Caco-2 (cell line): Measurements from ENCODE around the gene AKAP7. TPM values are rescaled to one million over a fixed set of nuclear protein-coding genes. Genes with fewer than 3 reads are reported as not detected.
A peak's percentile ranks its signal among the peaks of the same experiment; 100 is the strongest.

ENCODE experiments used
- BruUV-seq: library from RNA; stranded (reverse); fragments of 400-500 nt; replicated peaks from 2 replicates; lab custom pipeline; 2021; lab: Mats Ljungman, UMichigan
- CTCF ChIA-PET: fragments of 300-600 bp; sonication (Branson Sonifier 250); formaldehyde crosslinking; loops from one replicate; lab custom pipeline; 2022; ENCODE audit warnings: antibody characterized with exemption; lab: Charles Lee
- POLR2A ChIA-PET: fragments of 300-600 bp; sonication (Branson Sonifier 250); formaldehyde crosslinking; loops from one replicate; lab custom pipeline; 2022; ENCODE audit warnings: antibody characterized with exemption; lab: Charles Lee
- DNase-seq, 2 experiments: peaks; one replicate each; pipeline versions ENCODE4 v3.0.0 to v3.0.0-alpha.2; 2020 to 2022
- H3K27me3 ChIP-seq: replicated peaks from 2 replicates; pipeline ENCODE4 v1.6.0; 2011; ENCODE audit warnings: low read length; ENCODE audit not compliant: control insufficient read depth, insufficient read depth
- H3K36me3 ChIP-seq: 2 replicates; pipeline ENCODE4 v1.5.1; 2011; ENCODE audit warnings: low read length; ENCODE audit not compliant: control insufficient read depth, insufficient read depth
- H3K4me1 ChIP-seq: fragments of 250-450 bp; sonication (Bioruptor Pico); 2 replicates; pipeline ENCODE4 v1.5.1; 2020; ENCODE audit warnings: mild to moderate bottlenecking
- H3K4me3 ChIP-seq: 2 replicates; pipeline ENCODE4 v1.5.1; 2011; ENCODE audit warnings: low read depth, mild to moderate bottlenecking, control low read depth, low read length
- H3K9me3 ChIP-seq: fragments of 250-450 bp; sonication (Bioruptor Pico); 2 replicates; pipeline ENCODE4 v1.5.1; 2020; ENCODE audit warnings: mild to moderate bottlenecking, moderate library complexity
- H3K27ac Mint-ChIP-seq: one replicate; pipeline ENCODE4 v1.8.0; 2022; ENCODE audit warnings: mixed read lengths; ENCODE audit not compliant: unreplicated experiment
- H3K27me3 Mint-ChIP-seq: one replicate; pipeline ENCODE4 v1.8.0; 2022; ENCODE audit warnings: mixed read lengths; ENCODE audit not compliant: insufficient read depth, unreplicated experiment
- H3K36me3 Mint-ChIP-seq: one replicate; pipeline ENCODE4 v1.8.0; 2022; ENCODE audit warnings: mild to moderate bottlenecking, mixed read lengths; ENCODE audit not compliant: insufficient read depth, unreplicated experiment
- H3K4me1 Mint-ChIP-seq: one replicate; pipeline ENCODE4 v1.8.0; 2022; ENCODE audit warnings: low read depth, mixed read lengths; ENCODE audit not compliant: unreplicated experiment
- H3K4me3 Mint-ChIP-seq: one replicate; pipeline ENCODE4 v1.8.0; 2022; ENCODE audit warnings: mild to moderate bottlenecking, moderate library complexity, mixed read lengths; ENCODE audit not compliant: unreplicated experiment
- H3K9me3 Mint-ChIP-seq: one replicate; pipeline ENCODE4 v1.8.0; 2022; ENCODE audit warnings: mixed read lengths; ENCODE audit not compliant: unreplicated experiment
- CTCF ChIP-seq, 2 experiments: fragments of 200-600 bp in 1 of 2; IDR thresholded peaks; 1 replicate in 1 of 2; 2 replicates in 1 of 2; pipeline versions ENCODE4 v1.5.1 to v1.8.0; 2011 to 2022; ENCODE audit warnings: antibody characterized with exemption in 1 of 2, control low read depth in 1 of 2, inconsistent platforms in 1 of 2, low read depth in 1 of 2, low read length in 1 of 2, mild to moderate bottlenecking in 1 of 2, moderate library complexity in 1 of 2; ENCODE audit not compliant: insufficient read depth in 1 of 2, severe bottlenecking in 1 of 2, unreplicated experiment in 1 of 2
- intact Hi-C: fragments of 100-400 bp; cut with micrococcal nuclease; formaldehyde crosslinking; loops from one replicate; pipeline ENCODE4 v1.10.0; 2022; ENCODE audit not compliant: unreplicated experiment
- total RNA-seq: library from RNA; stranded (reverse); gene quantifications from 2 replicates; pipeline ENCODE4 v1.2.3, GENCODE V29; 2022

Gene AKAP7
- total RNA-seq, 1 experiment from 2014 or later = 5.6 TPM

DNA sequence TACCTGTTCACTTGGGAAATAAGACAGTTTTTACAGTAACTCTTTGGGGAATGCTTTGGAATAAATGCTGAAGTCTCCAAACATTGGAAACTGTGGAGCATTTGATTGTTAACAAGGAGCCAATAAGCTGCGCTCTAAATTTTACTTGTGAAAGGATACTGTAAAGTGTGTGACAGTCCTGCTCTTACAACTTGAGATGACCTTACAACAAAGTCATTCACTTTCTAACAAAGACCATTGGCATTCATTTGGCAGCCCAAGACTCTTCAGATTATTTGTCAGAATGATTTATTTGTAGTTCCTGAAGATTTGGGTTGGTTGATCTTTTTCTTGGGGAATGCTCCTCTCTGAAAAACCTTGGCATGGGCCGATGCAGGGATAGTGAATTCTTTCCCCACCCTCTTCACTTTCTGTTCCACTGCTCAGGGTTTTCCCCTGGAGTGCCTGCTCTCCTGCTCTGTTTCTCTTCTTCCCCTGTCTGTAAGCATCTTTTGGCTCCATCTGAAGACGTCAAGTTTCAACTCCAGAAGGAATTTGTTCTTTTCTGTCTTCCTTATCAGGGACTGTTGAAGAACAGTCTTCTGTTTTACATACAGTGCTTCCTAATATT, 116.4 kb downstream of the AKAP7 start:
- Mint-ChIP-seq H3K9me3 (no peaks in the 10 kb centered on the region), H3K36me3 (no peaks in the 10 kb centered on the region), H3K4me3 (no peak overlapping the region), H3K27me3 (no peaks in the 10 kb centered on the region), H3K27ac (no peak overlapping the region), H3K4me1 (peaks cover 11% of the 10 kb centered on the region)
- TSS peak; percentile 22 for BruUV-seq
- Histone ChIP-seq H3K36me3 (no peaks in the 10 kb centered on the region), H3K27me3 (no peaks in the 10 kb centered on the region), H3K4me3 (peak overlapping the region; percentile 51), H3K4me1 (no peaks in the 10 kb centered on the region), H3K9me3 (no peaks in the 10 kb centered on the region)
- no peak for DNase-seq
- ChIA-PET POLR2A (no interaction called here), CTCF (no interaction called here)
- no peak for TF ChIP-seq CTCF (IDR thresholded peaks at IDR 0.05; ENCODE audit: insufficient read depth in 1 of 2, low read depth in 1 of 2, low read length in 1 of 2, severe bottlenecking in 1 of 2, unreplicated experiment in 1 of 2)
- intact Hi-C loops = no loop called here

GRCh38 chr6:131255434-131255833, 120.2 kb downstream of the AKAP7 start:
- TF ChIP-seq CTCF (IDR thresholded peaks at IDR 0.05; ENCODE audit: insufficient read depth in 1 of 2, low read depth in 1 of 2, low read length in 1 of 2, severe bottlenecking in 1 of 2, unreplicated experiment in 1 of 2) = no peak
- no peaks in the 10 kb centered on the region for H3K9me3 Mint-ChIP-seq
- no peak overlapping the region for H3K4me3 Mint-ChIP-seq
- ChIA-PET CTCF (no interaction called here), POLR2A (no interaction called here)
- no peak overlapping the region for H3K27ac Mint-ChIP-seq
- Histone ChIP-seq H3K27me3 (no peaks in the 10 kb centered on the region), H3K36me3 (no peaks in the 10 kb centered on the region), H3K9me3 (peaks cover 1% of the 10 kb centered on the region; the same call in 1 of the 2 replicates), H3K4me3 (no peak overlapping the region), H3K4me1 (0 out of 2 replicates have a peak, but pooled peaks cover 10% of the 10 kb centered on the region)
- no peak for DNase-seq
- no peaks in the 10 kb centered on the region for H3K27me3 Mint-ChIP-seq
- no TSS peak for BruUV-seq
- H3K36me3 Mint-ChIP-seq = no peaks in the 10 kb centered on the region
- H3K4me1 Mint-ChIP-seq = peaks cover 11% of the 10 kb centered on the region
- intact Hi-C loops = no loop called here

GRCh38 chr6:131255911-131256310, 120.6 kb downstream of the AKAP7 start:
- Histone ChIP-seq H3K4me1 (0 out of 2 replicates have a peak, but pooled peaks cover 10% of the 10 kb centered on the region), H3K4me3 (no peak overlapping the region), H3K9me3 (peaks cover 5% of the 10 kb centered on the region; the same call in 1 of the 2 replicates), H3K27me3 (no peaks in the 10 kb centered on the region), H3K36me3 (no peaks in the 10 kb centered on the region)
- H3K27me3 Mint-ChIP-seq = no peaks in the 10 kb centered on the region
- no peak for DNase-seq
- H3K9me3 Mint-ChIP-seq = no peaks in the 10 kb centered on the region
- H3K36me3 Mint-ChIP-seq = no peaks in the 10 kb centered on the region
- POLR2A ChIA-PET = no interaction called here
- intact Hi-C loops = no loop called here
- no peak overlapping the region for H3K27ac Mint-ChIP-seq
- H3K4me3 Mint-ChIP-seq = no peak overlapping the region
- CTCF ChIA-PET = no interaction called here
- TF ChIP-seq CTCF (IDR thresholded peaks at IDR 0.05; ENCODE audit: insufficient read depth in 1 of 2, low read depth in 1 of 2, low read length in 1 of 2, severe bottlenecking in 1 of 2, unreplicated experiment in 1 of 2) = no peak
- BruUV-seq = no TSS peak
- peaks cover 6% of the 10 kb centered on the region for H3K4me1 Mint-ChIP-seq
